Lower leg skin (tissue), 4 donors: ENCODE results near the gene LTK. TPM values are rescaled to one million over a fixed set of nuclear protein-coding genes. Genes with fewer than 3 reads are reported as not detected.

Source experiments
- DNase-seq, 2 donors: peaks; one replicate each; pipeline ENCODE4 v3.0.0-alpha.2; 2019; ENCODE audit warnings: low spot score in 2 of 2
- H3K4me3 ChIP-seq: fragments of 200-600 bp; sonication (generic); 2 replicates; pipeline ENCODE4 v1.5.1; 2017; ENCODE audit warnings: mild to moderate bottlenecking, low read depth; ENCODE audit not compliant: poor library complexity, severe bottlenecking
- CTCF ChIP-seq, 3 donors: fragments of 450-650 bp; IDR thresholded peaks; one replicate each; pipeline ENCODE4 v1.5.1; 2016; ENCODE audit warnings: antibody characterized with exemption in 3 of 3, mild to moderate bottlenecking in 3 of 3, moderate library complexity in 2 of 3
- POLR2A ChIP-seq, 2 donors: fragments of 450-650 bp; IDR thresholded peaks; one replicate each; pipeline ENCODE4 v1.6.1; 2016 to 2017; ENCODE audit warnings: antibody characterized with exemption in 2 of 2, mild to moderate bottlenecking in 1 of 2, moderate library complexity in 1 of 2
- WGBS, 2 donors: methylation state at CpG; one replicate each; pipeline ENCODE4 v1.1.5; 2018; 5-methylcytosine and 5-hydroxymethylcytosine counted together
- intact Hi-C: fragments of 100-400 bp; cut with DNase I; formaldehyde crosslinking; loops from one replicate; pipeline ENCODE4 v1.15.0; 2023; ENCODE audit warnings: low total_unique reads
- total RNA-seq, 4 donors: library from RNA; depleted of rRNA; stranded (reverse); fragments of >200 nt; gene quantifications; one replicate each; pipeline ENCODE4 v1.1.0, GENCODE V29; 2016

Gene LTK
- under 1 TPM in 3 of 4 donors, not detected in 1; 0.46 to 0.54 (median 0.52) TPM for total RNA-seq

GRCh38 chr15:41513506-41514227, at the start of gene LTK:
Gene LTK (minus strand): TSS chr15:41513827. CDS start chr15:41513709, 118 bp downstream.
- TF ChIP-seq CTCF (IDR thresholded peaks at IDR 0.05) (no peak), POLR2A (IDR thresholded peaks at IDR 0.05) (no peak)
- DNase-seq, result no peak
- 15 to 20% methylated on average over 19 to 33 of the region's 33 CpGs for WGBS, 2 donors
- peak within 1 kb of the TSS; percentile 9 for H3K4me3 ChIP-seq
- intact Hi-C loops, result no loop called here

GRCh38 chr15:41562784-41563198, 49.2 kb upstream of the LTK start:
- no peak overlapping the region for H3K4me3 ChIP-seq
- DNase-seq, result no peak
- 77 to 78% methylated on average over 4 of the region's 4 CpGs for WGBS, 2 donors
- intact Hi-C loops, result no loop called here
- TF ChIP-seq CTCF (IDR thresholded peaks at IDR 0.05) (no peak), POLR2A (IDR thresholded peaks at IDR 0.05) (no peak)

GRCh38 chr15:41562244-41562643, 48.6 kb upstream of the LTK start:
- WGBS, 2 donors, result 74 to 76% methylated on average over 5 of the region's 5 CpGs
- no peak overlapping the region for H3K4me3 ChIP-seq
- no peak for DNase-seq
- no peak for TF ChIP-seq CTCF (IDR thresholded peaks at IDR 0.05)
- TF ChIP-seq POLR2A (IDR thresholded peaks at IDR 0.05), result no peak
- intact Hi-C loops, result no loop called here

- TF ChIP-seq POLR2A (IDR thresholded peaks at IDR 0.05) (no peak), CTCF (IDR thresholded peaks at IDR 0.05) (no peak)
- intact Hi-C loops, result no loop called here
- 71 to 86% methylated on average over 2 to 3 of the region's 3 CpGs for WGBS, 2 donors
Observed at GRCh38 chr15:41561777-41562145, 48.1 kb upstream of the LTK start.

GRCh38 chr15:41561104-41561776, 47.6 kb upstream of the LTK start:
- TF ChIP-seq POLR2A (IDR thresholded peaks at IDR 0.05) (no peak), CTCF (IDR thresholded peaks at IDR 0.05) (no peak)
- intact Hi-C loops, result no loop called here
- DNase-seq, result no peak
- 87 to 90% methylated on average over 16 of the region's 16 CpGs for WGBS, 2 donors
- H3K4me3 ChIP-seq, result no peak overlapping the region

More at GRCh38 chr15:41561777-41562145, 48.1 kb upstream of the LTK start:
- H3K4me3 ChIP-seq, result no peak overlapping the region
- DNase-seq, result no peak
